Measurements from ENCODE around the gene YY1.

DNA sequence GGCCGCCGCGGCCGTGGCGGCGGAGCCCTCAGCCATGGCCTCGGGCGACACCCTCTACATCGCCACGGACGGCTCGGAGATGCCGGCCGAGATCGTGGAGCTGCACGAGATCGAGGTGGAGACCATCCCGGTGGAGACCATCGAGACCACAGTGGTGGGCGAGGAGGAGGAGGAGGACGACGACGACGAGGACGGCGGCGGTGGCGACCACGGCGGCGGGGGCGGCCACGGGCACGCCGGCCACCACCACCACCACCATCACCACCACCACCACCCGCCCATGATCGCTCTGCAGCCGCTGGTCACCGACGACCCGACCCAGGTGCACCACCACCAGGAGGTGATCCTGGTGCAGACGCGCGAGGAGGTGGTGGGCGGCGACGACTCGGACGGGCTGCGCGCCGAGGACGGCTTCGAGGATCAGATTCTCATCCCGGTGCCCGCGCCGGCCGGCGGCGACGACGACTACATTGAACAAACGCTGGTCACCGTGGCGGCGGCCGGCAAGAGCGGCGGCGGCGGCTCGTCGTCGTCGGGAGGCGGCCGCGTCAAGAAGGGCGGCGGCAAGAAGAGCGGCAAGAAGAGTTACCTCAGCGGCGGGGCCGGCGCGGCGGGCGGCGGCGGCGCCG lies 381 bp downstream of the YY1 start:
- TF ChIP-seq POLR2AphosphoS5 (IDR thresholded peaks at IDR 0.05; ENCODE audit: borderline replicate concordance, low read depth, low read length): no peak
- TF ChIP-seq EZH2 (IDR thresholded peaks at IDR 0.05): no peak

Measured in SK-N-MC (cell line).